GM12891 (cell line): ENCODE data around the gene TACSTD2.
"Not testable (repeated sequence)": the region's sequence is repeated elsewhere in the genome, so short reads cannot be mapped to it uniquely, and the experiment has no call there.

ENCODE experiments used
- DNase-seq: peaks from one replicate; pipeline ENCODE4 v3.0.0; 2011; ENCODE audit warnings: low spot score; ENCODE audit not compliant: insufficient read length
- FAIRE-seq: peaks from 2 replicates; lab custom pipeline; 2011; peaks lifted over from hg19 to GRCh38; lab: Jason Lieb, UNC
- PAX5 ChIP-seq: IDR thresholded peaks from 2 replicates; pipeline ENCODE4 v1.6.1; 2011; ENCODE audit warnings: low read length, moderate library complexity, mild to moderate bottlenecking; ENCODE audit not compliant: insufficient read depth, severe bottlenecking
- POLR2A ChIP-seq: IDR thresholded peaks from 2 replicates; pipeline ENCODE4 v1.6.1; 2011; ENCODE audit warnings: low read depth, low read length, control low read depth
- POLR2AphosphoS5 ChIP-seq: IDR thresholded peaks from 2 replicates; pipeline ENCODE4 v1.6.1; 2011; ENCODE audit warnings: low read depth, low read length, control low read depth
- POU2F2 ChIP-seq: IDR thresholded peaks from 2 replicates; pipeline ENCODE4 v1.6.1; 2011; ENCODE audit warnings: low read depth, mild to moderate bottlenecking, control low read depth, low read length, moderate library complexity
- SPI1 ChIP-seq: IDR thresholded peaks from 2 replicates; pipeline ENCODE4 v1.6.1; 2011; ENCODE audit warnings: low read depth, low read length, control low read depth
- TAF1 ChIP-seq: IDR thresholded peaks from 2 replicates; pipeline ENCODE4 v1.6.1; 2011; ENCODE audit warnings: low read depth, low read length, control low read depth

TACSTD2 gene

DNA sequence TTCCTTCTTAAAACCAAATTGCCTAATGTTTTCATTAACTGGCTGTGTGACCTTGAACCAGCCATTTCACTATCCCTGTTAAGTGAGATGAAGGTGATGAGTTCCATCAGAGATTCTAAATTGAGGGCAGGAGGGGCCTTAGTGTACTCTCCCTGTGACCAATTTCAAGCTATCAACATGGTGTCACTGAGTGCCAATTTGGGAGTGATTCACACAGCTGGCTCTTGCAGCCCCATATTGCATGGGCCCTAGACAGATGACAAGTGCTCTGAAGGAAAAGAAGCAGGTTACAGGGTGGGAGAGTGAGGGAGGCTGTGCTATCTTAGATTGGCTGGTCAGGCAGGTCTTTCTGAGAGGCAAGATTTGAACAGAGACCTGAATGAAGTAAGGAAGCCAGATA is 13.0 kb upstream of the TACSTD2 start:
- no peak for FAIRE-seq
- TF ChIP-seq TAF1 (no peak), POU2F2 (no peak), PAX5 (no peak), POLR2A (no peak), POLR2AphosphoS5 (no peak), SPI1 (no peak)

GRCh38 chr1:58588396-58588795 is 11.3 kb upstream of the TACSTD2 start:
- no peak for TF ChIP-seq POU2F2
- no peak for TF ChIP-seq SPI1
- TF ChIP-seq PAX5, result no peak
- no peak for TF ChIP-seq TAF1
- no peak for TF ChIP-seq POLR2A
- no peak for TF ChIP-seq POLR2AphosphoS5
- FAIRE-seq (no peak), DNase-seq (no peak)

More for the DNA sequence above, 13.0 kb upstream of the TACSTD2 start:
- no peak for DNase-seq

- DNase-seq (no peak), FAIRE-seq (no peak)
- TF ChIP-seq PAX5 (no peak), POLR2AphosphoS5 (no peak), SPI1 (no peak), POU2F2 (no peak), TAF1 (no peak), POLR2A (no peak)
Measured at GRCh38 chr1:58587667-58588066, 10.6 kb upstream of the TACSTD2 start.

GRCh38 chr1:58586271-58586670 is 9.2 kb upstream of the TACSTD2 start:
- TF ChIP-seq PAX5 (no peak), POLR2A (no peak), SPI1 (no peak), POLR2AphosphoS5 (no peak), POU2F2 (no peak), TAF1 (no peak)
- DNase-seq (no peak), FAIRE-seq (no peak)

- FAIRE-seq (no peak), DNase-seq (no peak)
- TF ChIP-seq TAF1 (no peak), POLR2AphosphoS5 (no peak), POLR2A (no peak), POU2F2 (no peak), PAX5 (no peak), SPI1 (no peak)
Measured at GRCh38 chr1:58585581-58586151, 8.6 kb upstream of the TACSTD2 start.

- DNase-seq, result no peak
- TF ChIP-seq POLR2A (no peak), POLR2AphosphoS5 (no peak), PAX5 (no peak), SPI1 (no peak), TAF1 (no peak), POU2F2 (no peak)
- FAIRE-seq, result no peak
Measured at GRCh38 chr1:58585166-58585565, 8.1 kb upstream of the TACSTD2 start.

GRCh38 chr1:58584082-58584895 is 7.2 kb upstream of the TACSTD2 start:
- DNase-seq (no peak), FAIRE-seq (peak; percentile 74)
- TF ChIP-seq POLR2AphosphoS5 (no peak), TAF1 (0 out of 2 replicates have a peak, but pooled peaks have one; percentile 36)

GRCh38 chr1:58583496-58583895 is 6.4 kb upstream of the TACSTD2 start:
- no peak for DNase-seq
- TF ChIP-seq POU2F2, result no peak
- no peak for TF ChIP-seq TAF1
- no peak for TF ChIP-seq POLR2A
- TF ChIP-seq SPI1, result peak; percentile 56
- no peak for FAIRE-seq

DNA sequence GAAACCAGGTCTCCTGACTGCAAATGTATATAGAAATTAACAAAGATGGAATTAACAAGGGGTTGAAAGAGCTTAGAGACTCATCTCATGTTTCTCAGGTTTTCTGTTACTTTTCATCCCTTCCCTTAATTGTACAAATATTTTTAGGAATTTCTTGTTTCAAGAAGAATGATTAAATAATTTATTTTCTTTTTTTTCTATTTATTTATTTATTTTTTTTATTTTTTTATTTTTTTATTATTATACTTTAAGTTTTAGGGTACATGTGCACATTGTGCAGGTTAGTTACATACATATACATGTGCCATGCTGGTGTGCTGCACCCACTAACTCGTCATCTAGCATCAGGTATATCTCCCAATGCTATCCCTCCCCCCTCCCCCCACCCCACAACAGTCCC is 5.1 kb upstream of the TACSTD2 start:
- not testable (repeated sequence) for DNase-seq, FAIRE-seq

DNA sequence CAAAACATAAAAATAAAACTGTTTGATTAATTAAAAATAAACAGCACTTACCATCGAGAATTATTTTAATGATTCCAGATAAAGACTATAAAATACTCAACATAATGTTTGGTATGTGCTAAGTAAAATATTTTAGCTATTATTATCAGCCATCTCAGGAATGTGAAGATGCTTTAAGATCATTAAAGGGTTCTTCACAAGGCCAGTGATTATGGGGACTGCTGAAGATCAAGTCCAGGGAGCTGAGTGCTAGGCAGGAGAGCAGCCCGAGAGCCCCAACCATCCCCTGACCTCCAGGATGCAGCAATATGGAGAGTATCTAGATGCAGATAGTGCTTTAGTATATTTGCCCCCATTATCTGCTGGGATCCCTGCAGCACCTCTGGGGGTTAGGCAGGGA is 4.6 kb upstream of the TACSTD2 start:
- FAIRE-seq (no peak), DNase-seq (no peak)
- no peak for TF ChIP-seq POLR2AphosphoS5
- no peak for TF ChIP-seq POLR2A
- no peak for TF ChIP-seq PAX5
- no peak for TF ChIP-seq TAF1
- TF ChIP-seq POU2F2, result no peak
- TF ChIP-seq SPI1, result no peak
